HL-60/S4 treated with retinoic acid at 250 ng/mL for 4 days and 3 days (cell line): Measurements from ENCODE around the gene PEX16.

Experiments used
- in situ Hi-C: fragments of 300-500 bp; cut with MboI; formaldehyde crosslinking; loops from 2 replicates; pipeline ENCODE4 v1.7.0; 2022; ENCODE audit warnings: low sequenced_read_pairs

Gene PEX16

GRCh38 chr11:45879803-45880686 lies 37.6 kb downstream of the PEX16 start:
- in situ Hi-C loops = no loop called here

- in situ Hi-C loops = no loop called here
These were observed 39.8 kb downstream of the PEX16 start for GRCh38 chr11:45877845-45878244.

GRCh38 chr11:45877221-45877620 lies 40.5 kb downstream of the PEX16 start:
- in situ Hi-C loops = no loop called here

- in situ Hi-C loops = no loop called here
These were observed 41.3 kb downstream of the PEX16 start for GRCh38 chr11:45876401-45876800.

GRCh38 chr11:45872651-45873356 lies 44.9 kb downstream of the PEX16 start:
- in situ Hi-C loops = no loop called here

- in situ Hi-C loops = no loop called here
These were observed 46.0 kb downstream of the PEX16 start for GRCh38 chr11:45871638-45872037.

- in situ Hi-C loops = no loop called here
These were observed 47.0 kb downstream of the PEX16 start for GRCh38 chr11:45870706-45871105.

- in situ Hi-C loops = no loop called here
These were observed 48.1 kb downstream of the PEX16 start for GRCh38 chr11:45869551-45869950.

- in situ Hi-C loops = no loop called here
These were observed 53.6 kb downstream of the PEX16 start for GRCh38 chr11:45864041-45864440.

GRCh38 chr11:45860764-45861510 lies 56.7 kb downstream of the PEX16 start:
- in situ Hi-C loops = no loop called here

- in situ Hi-C loops = no loop called here
These were observed 57.3 kb downstream of the PEX16 start for GRCh38 chr11:45860348-45860747.
